ENCODE data around the gene DOC2B. TPM values are rescaled to one million over a fixed set of nuclear protein-coding genes. Genes with fewer than 3 reads are reported as not detected.

Gene DOC2B
- total and polyA plus RNA-seq, 2 of the 8 experiments (the other 6 are each of a cell fraction or from before 2014, with no cell fraction given): 1.3 to 3.3 TPM

DNA sequence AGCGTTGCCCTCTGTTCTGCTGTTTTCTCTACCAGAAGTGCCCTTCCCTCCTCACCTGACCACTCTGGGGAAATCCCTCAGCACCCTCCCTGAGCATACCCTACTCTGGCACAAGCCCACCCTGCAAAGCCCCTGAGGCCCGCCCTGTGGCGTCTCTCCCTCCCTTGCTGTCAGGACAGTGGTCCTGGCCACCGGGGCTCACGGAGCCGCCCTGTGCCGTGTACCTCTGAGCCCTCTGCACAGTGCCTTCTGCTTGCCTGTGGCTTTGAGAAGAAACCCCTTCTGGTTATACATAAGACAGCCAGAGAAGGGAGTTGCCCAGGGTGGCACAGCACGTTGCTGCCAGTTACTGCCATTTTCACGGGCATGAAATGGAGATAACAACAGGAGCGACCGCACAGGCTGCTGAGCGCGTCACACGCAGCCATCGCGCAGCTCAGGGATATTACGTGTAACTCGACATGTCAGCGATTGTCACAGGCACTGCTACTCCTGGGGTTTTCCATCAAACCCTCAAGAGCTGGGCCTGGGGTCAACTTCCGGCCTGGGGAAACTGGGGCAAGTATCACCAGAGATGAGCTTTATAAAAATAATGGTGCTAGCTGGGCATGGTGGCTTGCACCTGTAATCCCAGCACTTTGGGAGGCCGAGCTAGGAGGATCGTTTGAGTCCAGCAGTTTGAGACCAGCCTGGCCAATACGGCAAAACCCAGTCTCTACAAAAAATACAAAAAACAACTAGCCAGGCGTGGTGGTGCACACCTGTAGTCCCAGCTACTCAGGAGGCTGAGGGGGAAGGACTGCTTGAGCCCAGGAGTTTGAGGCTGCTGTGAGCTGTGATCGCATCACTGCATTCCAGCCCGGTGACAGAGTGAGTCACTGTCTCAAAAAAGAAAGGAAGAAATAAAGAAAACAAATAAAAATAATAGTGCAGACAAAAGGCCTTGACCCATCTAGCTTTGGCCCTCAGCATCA lies 29.3 kb downstream of the DOC2B start (continued):
- TF ChIP-seq TBP (IDR thresholded peaks at IDR 0.05; ENCODE audit: low read depth, low read length) (no peak), CHD2 (IDR thresholded peaks at IDR 0.05; ENCODE audit: low read length) (no peak), RXRA (IDR thresholded peaks at IDR 0.05; ENCODE audit: insufficient read depth, low read depth, low read length) (no peak), SP2 (IDR thresholded peaks at IDR 0.05; ENCODE audit: low read length) (no peak), YY1 (IDR thresholded peaks at IDR 0.05; ENCODE audit: low read depth, low read length) (no peak), KDM1A (IDR thresholded peaks at IDR 0.05; ENCODE audit: borderline replicate concordance, low read length) (no peak), EGR1 (IDR thresholded peaks at IDR 0.05; ENCODE audit: borderline replicate concordance, low read depth, low read length) (no peak), KDM5A (IDR thresholded peaks at IDR 0.05; ENCODE audit: low read length) (no peak)

Data from H1 (cell line).